HFF-Myc (cell line): ENCODE measurements around the gene SLC12A3.

Source experiments
- DNase-seq: peaks from one replicate; pipeline ENCODE4 v3.0.0-alpha.2; 2011; ENCODE audit warnings: low read depth; ENCODE audit errors: extremely low read depth
- H3K4me3 ChIP-seq: replicated peaks from 2 replicates; pipeline ENCODE4 v1.5.1; 2011; ENCODE audit warnings: low read depth, mild to moderate bottlenecking, control low read depth, low read length
- CTCF ChIP-seq: IDR thresholded peaks from 2 replicates; pipeline ENCODE4 v1.5.1; 2012; ENCODE audit warnings: mild to moderate bottlenecking, low read depth, low read length, control low read depth; ENCODE audit errors: missing control alignments

Gene SLC12A3

GRCh38 chr16:56852401-56852730 lies 12.6 kb upstream of the SLC12A3 start:
- H3K4me3 ChIP-seq: no peak overlapping the region
- no peak for TF ChIP-seq CTCF
- no peak for DNase-seq

- no peak for DNase-seq
- no peak for TF ChIP-seq CTCF
- no peak overlapping the region for H3K4me3 ChIP-seq
Measured at GRCh38 chr16:56852968-56853367, 12.0 kb upstream of the SLC12A3 start.

- no peak for TF ChIP-seq CTCF
- H3K4me3 ChIP-seq: no peak overlapping the region
- DNase-seq: no peak
Measured at GRCh38 chr16:56855201-56855600, 9.8 kb upstream of the SLC12A3 start.

GRCh38 chr16:56855946-56856345 lies 9.1 kb upstream of the SLC12A3 start:
- DNase-seq: no peak
- H3K4me3 ChIP-seq: no peak overlapping the region
- no peak for TF ChIP-seq CTCF

- no peak overlapping the region for H3K4me3 ChIP-seq
- DNase-seq: no peak
- no peak for TF ChIP-seq CTCF
Measured at GRCh38 chr16:56856876-56857447, 8.0 kb upstream of the SLC12A3 start.

- H3K4me3 ChIP-seq: no peak overlapping the region
- no peak for DNase-seq
- TF ChIP-seq CTCF: no peak
Measured at GRCh38 chr16:56858374-56858773, 6.6 kb upstream of the SLC12A3 start.

- DNase-seq: no peak
- TF ChIP-seq CTCF: no peak
- H3K4me3 ChIP-seq: no peak overlapping the region
Measured at GRCh38 chr16:56859636-56860035, 5.4 kb upstream of the SLC12A3 start.
